Inflammatory macrophage treated with lipopolysaccharide for 4 hours (primary cell): ENCODE results near the gene DIS3L2.
"Not testable (repeated sequence)": the region's sequence is repeated elsewhere in the genome, so short reads cannot be mapped to it uniquely, and the experiment has no call there.

Experiments used
- DNase-seq: peaks from one replicate; pipeline ENCODE4 v3.0.0-alpha.2; 2020

DIS3L2 gene

GRCh38 chr2:232013701-232014353, 52.3 kb downstream of the DIS3L2 start:
- DNase-seq = peak; percentile 61

GRCh38 chr2:232014681-232015080, 53.2 kb downstream of the DIS3L2 start:
- no peak for DNase-seq

GRCh38 chr2:232018181-232018580, 56.7 kb downstream of the DIS3L2 start:
- DNase-seq = no peak

GRCh38 chr2:232022718-232023117, 61.2 kb downstream of the DIS3L2 start:
- DNase-seq = no peak

DNA sequence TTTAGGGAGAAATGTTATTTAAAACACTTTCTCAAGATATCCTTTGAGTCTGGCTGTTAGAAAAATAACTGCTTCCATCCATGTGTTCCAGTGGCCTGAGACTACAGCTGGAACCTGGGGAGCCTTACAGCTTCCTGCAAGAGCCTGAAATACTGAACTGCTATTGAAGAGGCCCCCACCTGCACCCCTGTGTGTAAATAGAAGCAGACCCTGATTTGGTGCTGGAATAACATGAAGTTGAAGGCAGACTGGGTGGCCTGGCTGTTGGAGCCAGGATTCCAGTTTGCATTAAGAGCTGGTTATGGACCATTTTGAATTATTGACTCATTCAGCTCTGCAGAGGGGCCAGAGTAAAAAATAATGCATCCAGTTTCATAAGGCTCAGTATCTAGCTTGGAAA, 61.9 kb downstream of the DIS3L2 start:
- DNase-seq = no peak

DNA sequence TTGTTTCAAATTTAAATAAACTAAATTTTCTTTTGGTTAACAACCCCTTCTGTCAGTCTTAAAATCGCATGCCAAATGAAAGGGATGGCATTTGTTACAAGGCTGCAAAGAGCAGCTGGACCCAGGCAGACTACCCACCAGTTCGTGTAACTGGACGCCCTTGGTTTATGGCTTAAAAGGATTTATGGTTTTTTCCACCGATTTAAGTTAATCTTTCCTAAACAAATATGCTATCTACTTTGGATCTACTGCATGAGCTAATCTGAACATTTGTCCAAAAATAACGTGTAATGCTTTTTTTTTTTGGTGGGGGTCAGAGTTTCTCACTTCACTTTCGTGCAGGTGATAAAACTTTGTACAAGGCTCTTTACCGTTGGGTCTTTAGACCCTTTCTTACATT, 62.9 kb downstream of the DIS3L2 start:
- DNase-seq = no peak

- no peak for DNase-seq
Measured at GRCh38 chr2:232026910-232027309, 65.4 kb downstream of the DIS3L2 start.

- no peak for DNase-seq
Measured at GRCh38 chr2:232027530-232027929, 66.0 kb downstream of the DIS3L2 start.

- no peak for DNase-seq
Measured at GRCh38 chr2:232028071-232028470, 66.6 kb downstream of the DIS3L2 start.

DNA sequence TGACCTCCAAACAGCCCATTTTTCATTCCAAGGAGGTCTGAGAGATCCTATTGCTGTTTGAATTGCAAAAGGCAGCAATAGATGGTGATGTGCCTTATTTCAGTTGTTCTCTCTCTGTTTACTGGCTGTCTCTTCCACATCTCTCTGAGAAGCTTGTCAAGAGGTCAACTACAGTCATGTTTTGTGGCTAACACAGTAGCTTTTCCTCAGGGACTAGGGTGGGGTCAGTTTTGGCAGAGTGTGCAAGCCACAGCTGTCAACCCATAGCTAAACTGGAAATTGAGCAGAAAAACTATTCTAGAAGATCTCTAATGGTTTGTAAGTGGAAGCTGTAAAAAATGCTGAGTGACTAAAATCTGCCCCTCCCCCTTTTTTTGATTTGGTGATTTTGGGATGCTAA, 67.1 kb downstream of the DIS3L2 start:
- DNase-seq = no peak

- no peak for DNase-seq
Measured at GRCh38 chr2:232029346-232029745, 67.8 kb downstream of the DIS3L2 start.

- DNase-seq = no peak
Measured at GRCh38 chr2:232030229-232030628, 68.7 kb downstream of the DIS3L2 start.

GRCh38 chr2:232035292-232035691, 73.8 kb downstream of the DIS3L2 start:
- DNase-seq = not testable (repeated sequence)

DNA sequence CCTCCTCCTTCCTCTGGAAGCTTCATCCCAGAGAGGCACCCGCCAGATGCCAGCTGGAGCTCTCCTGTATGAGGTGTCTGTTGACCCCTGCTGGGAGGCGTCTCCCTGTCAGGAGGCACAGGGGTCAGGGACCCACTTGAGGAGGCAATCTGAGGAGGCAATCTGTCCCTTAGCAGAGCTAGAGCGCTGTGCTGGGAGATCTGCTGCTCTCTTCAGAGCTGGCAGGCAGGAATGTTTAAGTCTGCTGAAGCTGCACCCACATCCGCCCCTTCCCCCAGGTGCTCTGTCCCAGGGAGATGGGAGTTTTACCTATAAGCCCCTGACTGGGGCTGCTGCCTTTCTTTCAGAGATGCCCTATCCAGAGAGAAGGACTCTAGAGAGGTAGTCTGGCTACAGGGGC, 75.4 kb downstream of the DIS3L2 start:
- not testable (repeated sequence) for DNase-seq

DNA sequence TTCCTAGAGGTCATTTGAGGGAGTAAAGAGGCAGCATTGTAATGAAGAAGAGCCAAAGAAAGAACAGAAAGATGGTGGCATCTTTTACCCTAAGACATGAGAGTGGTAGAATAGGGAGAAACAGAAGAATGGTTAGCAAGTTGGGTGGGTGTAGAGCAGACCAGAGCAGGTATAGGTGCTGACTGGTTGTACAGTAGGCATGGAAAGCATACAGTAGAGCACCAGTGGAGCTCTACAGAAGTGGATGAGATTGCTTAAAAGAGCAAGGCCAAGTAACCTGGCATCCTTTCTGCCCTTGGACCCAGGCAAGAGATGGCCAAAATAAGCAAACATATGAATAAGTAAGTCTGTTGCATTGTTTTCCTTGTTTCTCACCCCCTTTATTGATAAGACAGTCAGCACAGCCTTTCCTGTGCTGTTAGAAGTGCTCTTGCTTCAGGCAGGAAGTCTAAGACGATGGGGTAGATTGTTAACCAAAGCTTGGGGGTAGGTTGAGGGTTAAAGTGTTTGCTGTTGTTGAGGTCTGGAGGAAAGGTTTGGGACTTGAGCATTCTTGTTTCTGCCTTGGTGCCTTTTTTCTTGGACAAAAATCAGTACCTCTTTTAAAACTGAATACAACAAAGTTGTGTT, 76.9 kb downstream of the DIS3L2 start:
- no peak for DNase-seq

- no peak for DNase-seq
Measured at GRCh38 chr2:232038881-232039485, 77.5 kb downstream of the DIS3L2 start.

- no peak for DNase-seq
Measured at GRCh38 chr2:232042911-232043574, 81.5 kb downstream of the DIS3L2 start.

- DNase-seq = no peak
Measured at GRCh38 chr2:232043966-232044365, 82.5 kb downstream of the DIS3L2 start.

DNA sequence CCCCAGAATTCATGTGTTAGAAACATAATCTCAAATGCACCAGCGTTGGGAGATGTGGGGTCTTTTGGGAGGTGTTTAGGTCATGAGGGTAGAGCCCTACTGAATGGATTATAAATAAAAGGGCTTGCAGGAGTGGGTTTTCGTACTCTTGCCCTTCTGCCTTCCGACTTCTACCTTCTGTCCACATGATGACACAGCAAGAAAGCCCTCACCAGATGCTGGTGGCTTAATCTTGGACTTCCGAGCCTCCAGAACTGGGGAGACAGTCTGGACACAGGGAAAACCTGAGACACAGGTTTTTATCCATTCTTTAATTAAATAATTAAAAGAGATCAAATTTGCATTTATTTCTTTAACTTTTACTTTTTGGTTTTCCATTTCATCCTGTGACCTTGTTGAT, 87.8 kb downstream of the DIS3L2 start:
- DNase-seq = no peak

- no peak for DNase-seq
Measured at GRCh38 chr2:232052591-232052990, 91.1 kb downstream of the DIS3L2 start.

- no peak for DNase-seq
Measured at GRCh38 chr2:232053777-232054176, 92.3 kb downstream of the DIS3L2 start.

DNA sequence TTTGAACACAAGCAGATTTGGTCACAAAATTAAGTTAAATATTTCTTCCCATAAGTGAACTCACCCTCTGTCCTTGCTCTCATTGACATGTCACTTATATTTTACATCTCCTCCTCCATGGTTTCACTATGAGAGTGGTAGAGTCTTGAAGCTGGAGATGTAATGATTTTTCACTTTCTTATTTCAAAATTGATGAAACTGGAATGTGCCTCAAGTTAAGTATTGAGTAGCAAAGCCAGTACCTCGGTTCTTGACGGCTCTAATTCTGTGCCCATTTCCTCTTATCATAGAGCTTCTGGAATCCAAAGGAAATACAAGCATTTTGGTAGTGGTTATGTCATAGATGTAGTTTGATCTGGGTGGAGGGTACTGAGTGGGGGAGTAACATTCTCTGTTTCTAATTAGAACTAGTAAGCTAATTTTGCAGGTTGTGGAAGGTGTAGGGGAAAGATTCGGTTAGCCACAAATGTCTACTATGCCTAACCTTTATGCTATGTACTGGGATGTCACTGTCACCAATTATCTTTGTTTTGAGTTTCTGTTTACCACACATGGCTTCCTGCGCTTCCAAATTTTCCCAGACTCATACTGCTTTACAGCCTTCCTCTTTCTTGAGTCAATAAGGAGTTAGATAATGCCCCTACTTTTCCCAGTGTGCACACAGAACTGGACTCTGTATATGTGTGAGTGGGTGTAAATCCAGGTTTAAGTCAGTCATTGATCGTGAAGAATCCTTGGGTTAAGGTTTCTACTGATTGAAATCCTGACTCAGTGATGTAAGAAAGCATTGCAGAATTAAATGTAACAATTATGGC, 96.8 kb downstream of the DIS3L2 start:
- no peak for DNase-seq

DNA sequence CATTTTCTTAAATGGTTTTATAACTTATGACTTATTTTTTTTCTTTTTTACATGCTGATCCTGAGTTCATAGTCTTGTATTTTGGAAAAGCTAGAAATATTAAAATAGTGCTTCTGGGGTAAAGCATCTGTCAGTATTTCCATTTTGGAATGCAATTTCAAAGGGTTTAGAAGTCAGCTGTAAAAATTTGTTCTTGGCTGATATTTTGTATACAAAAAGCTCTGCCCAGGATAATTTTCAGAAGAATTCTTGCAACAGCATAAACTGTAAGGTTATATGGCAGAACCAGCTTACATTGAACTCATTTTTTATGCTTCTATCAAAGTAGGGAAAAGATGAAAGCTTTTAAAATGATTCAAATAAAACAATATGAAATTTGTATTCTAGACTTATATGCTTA, 97.4 kb downstream of the DIS3L2 start:
- no peak for DNase-seq
